UCSD-AML1 (cell line): ENCODE results near the gene PRKCE.

ENCODE experiments used
- DNase-seq: peaks from one replicate; lab custom pipeline; 2025; ENCODE audit not compliant: unreplicated experiment; lab: John Stamatoyannopoulos, UW

PRKCE gene

GRCh38 chr2:46003903-46004473 lies 352.5 kb downstream of the PRKCE start:
- DNase-seq = no peak

GRCh38 chr2:46006473-46007025 lies 355.1 kb downstream of the PRKCE start:
- DNase-seq = no peak

GRCh38 chr2:46007412-46007811 lies 355.9 kb downstream of the PRKCE start:
- no peak for DNase-seq

GRCh38 chr2:46008091-46008870 lies 356.8 kb downstream of the PRKCE start:
- no peak for DNase-seq

GRCh38 chr2:46009315-46009714 lies 357.8 kb downstream of the PRKCE start:
- no peak for DNase-seq

GRCh38 chr2:46009772-46010171 lies 358.3 kb downstream of the PRKCE start:
- DNase-seq = no peak

- no peak for DNase-seq
Observed at GRCh38 chr2:46010223-46010924, 358.9 kb downstream of the PRKCE start.

- DNase-seq = no peak
Observed at GRCh38 chr2:46010925-46011490, 359.5 kb downstream of the PRKCE start.

GRCh38 chr2:46012618-46013240 lies 361.3 kb downstream of the PRKCE start:
- DNase-seq = no peak

GRCh38 chr2:46013726-46014125 lies 362.3 kb downstream of the PRKCE start:
- no peak for DNase-seq

GRCh38 chr2:46014911-46015654 lies 363.6 kb downstream of the PRKCE start:
- DNase-seq = no peak

- DNase-seq = no peak
Observed at GRCh38 chr2:46015671-46016070, 364.2 kb downstream of the PRKCE start.

- no peak for DNase-seq
Observed at GRCh38 chr2:46016091-46016490, 364.6 kb downstream of the PRKCE start.

- DNase-seq = no peak
Observed at GRCh38 chr2:46018773-46019591, 367.5 kb downstream of the PRKCE start.

GRCh38 chr2:46020416-46020815 lies 368.9 kb downstream of the PRKCE start:
- no peak for DNase-seq

- no peak for DNase-seq
Observed at GRCh38 chr2:46023165-46023854, 371.8 kb downstream of the PRKCE start.

GRCh38 chr2:46024146-46024779 lies 372.8 kb downstream of the PRKCE start:
- DNase-seq = no peak

- DNase-seq = no peak
Observed at GRCh38 chr2:46025081-46025480, 373.6 kb downstream of the PRKCE start.
